HG03280 (cell line): Measurements from ENCODE around the gene ME2.
"Not testable (repeated sequence)": the region's sequence is repeated elsewhere in the genome, so short reads cannot be mapped to it uniquely, and the experiment has no call there.

ENCODE experiments used
- ATAC-seq: cut with Tn5 transposase; IDR thresholded peaks from one replicate; pipeline ENCODE4 v1.9.1; 2021; ENCODE audit warnings: mild to moderate bottlenecking, moderate library complexity; ENCODE audit not compliant: unreplicated experiment

Gene ME2

GRCh38 chr18:50911006-50911405 lies 32.1 kb downstream of the ME2 start:
- no peak for ATAC-seq

- no peak for ATAC-seq
These were observed 38.1 kb downstream of the ME2 start for GRCh38 chr18:50917021-50917420.

GRCh38 chr18:50918153-50918552 lies 39.2 kb downstream of the ME2 start:
- no peak for ATAC-seq

- no peak for ATAC-seq
These were observed 45.5 kb downstream of the ME2 start for GRCh38 chr18:50924372-50924771.

GRCh38 chr18:50926521-50926920 lies 47.6 kb downstream of the ME2 start:
- ATAC-seq = no peak

- ATAC-seq = no peak
These were observed 49.6 kb downstream of the ME2 start for GRCh38 chr18:50928551-50928950.

GRCh38 chr18:50933684-50934083 lies 54.8 kb downstream of the ME2 start:
- no peak for ATAC-seq

- no peak for ATAC-seq
These were observed 55.8 kb downstream of the ME2 start for GRCh38 chr18:50934545-50935211.

- ATAC-seq = no peak
These were observed 56.7 kb downstream of the ME2 start for GRCh38 chr18:50935493-50936191.

- ATAC-seq = no peak
These were observed 58.3 kb downstream of the ME2 start for GRCh38 chr18:50937183-50937582.

GRCh38 chr18:50938912-50939311 lies 60.0 kb downstream of the ME2 start:
- ATAC-seq = no peak

- ATAC-seq = no peak
These were observed 65.5 kb downstream of the ME2 start for GRCh38 chr18:50944245-50944932.

- ATAC-seq = not testable (repeated sequence)
These were observed 67.0 kb downstream of the ME2 start for GRCh38 chr18:50945918-50946317.

- ATAC-seq = no peak
These were observed 69.0 kb downstream of the ME2 start for GRCh38 chr18:50947899-50948298.

GRCh38 chr18:50949185-50949584 lies 70.3 kb downstream of the ME2 start:
- ATAC-seq = no peak

- no peak for ATAC-seq
These were observed 71.7 kb downstream of the ME2 start for GRCh38 chr18:50950626-50951025.

GRCh38 chr18:50953822-50954221 lies 74.9 kb downstream of the ME2 start:
- ATAC-seq = no peak

- ATAC-seq = no peak
These were observed 76.3 kb downstream of the ME2 start for GRCh38 chr18:50955253-50955652.

GRCh38 chr18:50956116-50956515 lies 77.2 kb downstream of the ME2 start:
- no peak for ATAC-seq

- ATAC-seq = no peak
These were observed 83.1 kb downstream of the ME2 start for GRCh38 chr18:50961974-50962373.

GRCh38 chr18:50967714-50968661 lies 89.1 kb downstream of the ME2 start, which contains the start of gene ELAC1:
Gene ELAC1, plus strand, starts transcription at chr18:50968040. Its CDS starts 6,365 bp downstream, at chr18:50974405.
- peak; percentile 94 for ATAC-seq
